CD4-positive, CD25-positive, alpha-beta regulatory T cell (primary cell): ENCODE results near the gene WWOX. TPM values are rescaled to one million over a fixed set of nuclear protein-coding genes. Genes with fewer than 3 reads are reported as not detected.

Experiments
- ATAC-seq, 2 donors: fragments of 150-1000 bp; cut with Tn5 transposase; one replicate each; pipeline ENCODE4 v1.10.0; 2021; ENCODE audit warnings: low read depth in 2 of 2, moderate number of reproducible peaks in 2 of 2, moderate library complexity in 1 of 2
- DNase-seq, 3 donors: peaks; one replicate each; pipeline versions ENCODE4 v3.0.0 to v3.0.0-alpha.2; 2012 to 2022; ENCODE audit warnings: mixed read lengths in 1 of 3
- H3K27ac ChIP-seq: one replicate; pipeline ENCODE4 v1.7.0; 2013; ENCODE audit warnings: mild to moderate bottlenecking, low read length; ENCODE audit not compliant: insufficient read depth, poor library complexity, severe bottlenecking
- H3K27me3 ChIP-seq: one replicate; pipeline ENCODE4 v1.7.0; 2013; ENCODE audit warnings: low read length; ENCODE audit not compliant: control insufficient read depth, insufficient read depth
- H3K36me3 ChIP-seq: one replicate; pipeline ENCODE4 v1.7.0; 2013; ENCODE audit warnings: mild to moderate bottlenecking, low read length, moderate library complexity; ENCODE audit not compliant: control insufficient read depth, insufficient read depth
- H3K4me1 ChIP-seq: 2 replicates; pipeline ENCODE4 v1.7.0; 2013; ENCODE audit warnings: mild to moderate bottlenecking, low read length; ENCODE audit not compliant: insufficient read depth, control insufficient read depth, poor library complexity, severe bottlenecking
- H3K4me3 ChIP-seq: one replicate; pipeline ENCODE4 v1.7.0; 2013; ENCODE audit warnings: low read depth, mild to moderate bottlenecking, low read length, moderate library complexity
- H3K9me3 ChIP-seq, 2 experiments: 1 replicate in 1 of 2; 2 replicates in 1 of 2; pipeline ENCODE4 v1.7.0; 2013; ENCODE audit warnings: low read length in 2 of 2, mild to moderate bottlenecking in 1 of 2, moderate library complexity in 1 of 2; ENCODE audit not compliant: control insufficient read depth in 2 of 2
- H3K27ac Mint-ChIP-seq, 3 donors: one replicate each; pipeline ENCODE4 v1.8.0; 2020 to 2022; ENCODE audit warnings: mild to moderate bottlenecking in 3 of 3, mixed read lengths in 3 of 3, moderate library complexity in 2 of 3
- H3K27me3 Mint-ChIP-seq: one replicate; pipeline ENCODE4 v1.8.0; 2022; ENCODE audit warnings: mild to moderate bottlenecking, mixed read lengths
- H3K36me3 Mint-ChIP-seq: one replicate; pipeline ENCODE4 v1.8.0; 2020; ENCODE audit warnings: mixed read lengths
- H3K4me1 Mint-ChIP-seq, 4 donors: one replicate each; pipeline ENCODE4 v1.8.0; 2020 to 2022; ENCODE audit warnings: mixed read lengths in 4 of 4, mild to moderate bottlenecking in 1 of 4
- H3K4me3 Mint-ChIP-seq, 4 donors: one replicate each; pipeline ENCODE4 v1.8.0; 2020 to 2022; ENCODE audit warnings: mild to moderate bottlenecking in 4 of 4, mixed read lengths in 4 of 4, moderate library complexity in 3 of 4
- H3K9me3 Mint-ChIP-seq, 7 donors: one replicate each; pipeline ENCODE4 v1.8.0; 2020 to 2022; ENCODE audit warnings: mixed read lengths in 7 of 7, mild to moderate bottlenecking in 3 of 7, moderate library complexity in 2 of 7
- polyA plus RNA-seq, 4 donors: library from polyadenylated mRNA; unstranded; fragments of 300-500 nt; fragmentation: Illumina TruSeq; gene quantifications; one replicate each; pipeline ENCODE4 v1.2.3, GENCODE V29; 2021
- total RNA-seq: library from RNA; stranded (reverse); gene quantifications from one replicate; pipeline ENCODE4 v1.2.3, GENCODE V29; 2022

WWOX gene
- total and polyA plus RNA-seq, 5 donors from 2014 or later = 10.3 to 18.6 (median 12.8) TPM

DNA sequence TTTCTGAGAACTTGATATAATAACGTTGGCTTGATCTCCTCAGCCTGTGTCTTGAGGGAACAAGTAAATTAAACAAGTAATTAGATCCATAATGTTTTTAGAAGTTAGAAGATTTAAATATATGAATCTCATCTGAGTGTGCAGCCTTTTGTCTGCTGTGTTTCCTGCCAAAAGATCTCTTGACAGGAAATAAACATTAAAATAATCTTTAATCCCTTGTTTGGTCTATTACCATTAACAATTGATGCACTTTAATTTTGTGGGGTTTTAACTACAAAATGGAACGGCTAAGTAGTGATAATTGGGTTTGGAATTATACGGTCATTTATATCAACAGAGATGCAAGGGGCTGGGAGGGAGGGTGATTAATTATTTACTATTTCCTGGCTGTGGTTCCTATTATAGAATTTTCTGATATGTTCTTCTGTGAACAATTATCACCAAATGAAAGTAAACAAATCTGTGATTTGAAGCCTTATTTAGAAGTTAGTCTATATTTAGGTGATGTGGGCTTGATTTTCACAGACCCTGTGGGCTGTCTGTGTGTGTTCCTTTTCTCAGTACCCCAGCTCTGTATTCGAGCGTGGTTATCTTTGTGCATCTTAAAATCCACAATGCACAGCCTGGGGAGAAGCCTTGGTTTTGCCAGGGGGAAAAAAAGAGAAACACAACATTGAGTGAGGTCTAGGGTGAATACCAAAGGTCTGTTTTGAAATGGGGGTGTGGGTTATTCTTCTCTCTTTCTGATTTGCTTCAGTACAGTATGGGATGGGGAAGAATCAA, 556.1 kb downstream of the WWOX start:
- H3K4me1 Mint-ChIP-seq = peaks cover 5 to 16% (median 9%) of the 10 kb centered on the region in 4 donors
- H3K9me3 ChIP-seq = no peaks in the 10 kb centered on the region
- peaks cover 4% of the 10 kb centered on the region for H3K4me1 ChIP-seq
- no peak overlapping the region for H3K27ac ChIP-seq
- H3K4me3 ChIP-seq = no peak overlapping the region
- H3K36me3 Mint-ChIP-seq = no peaks in the 10 kb centered on the region
- no peak for DNase-seq
- H3K9me3 Mint-ChIP-seq = no peaks in the 10 kb centered on the region
- H3K27me3 Mint-ChIP-seq = no peaks in the 10 kb centered on the region
- peak in 1 of 2 donors; percentile 11 for ATAC-seq
- peak overlapping the region; percentile 7 to 66 (median 64) for H3K27ac Mint-ChIP-seq
- H3K36me3 ChIP-seq = no peaks in the 10 kb centered on the region
- no peaks in the 10 kb centered on the region for H3K27me3 ChIP-seq
- no peak overlapping the region for H3K4me3 Mint-ChIP-seq

DNA sequence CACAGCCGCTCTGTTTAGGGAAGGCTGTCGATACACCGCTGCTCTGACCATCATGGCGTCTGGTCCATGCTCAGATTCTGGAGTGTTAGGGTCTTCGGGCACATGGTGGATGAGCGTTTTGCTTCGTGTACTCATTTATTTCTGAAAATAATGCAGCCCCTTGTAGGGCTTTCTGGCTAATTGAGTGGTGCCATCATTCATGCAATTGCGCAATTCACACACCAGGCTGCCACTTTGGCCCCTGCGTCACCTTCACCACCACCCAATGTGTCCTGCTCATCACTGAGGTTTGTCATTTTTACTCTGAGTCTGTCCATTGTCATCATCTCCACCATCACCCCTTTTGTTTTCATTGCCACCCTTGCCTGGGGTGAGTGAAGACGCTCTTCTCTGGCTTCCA, 557.4 kb downstream of the WWOX start:
- no peaks in the 10 kb centered on the region for H3K27me3 ChIP-seq
- H3K27ac Mint-ChIP-seq = no peak overlapping the region
- ATAC-seq (no peak), DNase-seq (no peak)
- no peaks in the 10 kb centered on the region for H3K36me3 Mint-ChIP-seq
- H3K4me3 Mint-ChIP-seq = no peak overlapping the region
- H3K27me3 Mint-ChIP-seq = no peaks in the 10 kb centered on the region
- no peak overlapping the region for H3K27ac ChIP-seq
- H3K9me3 ChIP-seq = no peaks in the 10 kb centered on the region
- no peaks in the 10 kb centered on the region for H3K36me3 ChIP-seq
- no peak overlapping the region for H3K4me3 ChIP-seq
- H3K4me1 Mint-ChIP-seq = peaks cover 5 to 16% (median 9%) of the 10 kb centered on the region in 4 donors
- no peaks in the 10 kb centered on the region for H3K9me3 Mint-ChIP-seq
- H3K4me1 ChIP-seq = peaks cover 4% of the 10 kb centered on the region

GRCh38 chr16:78659216-78659615, 559.8 kb downstream of the WWOX start:
- no peaks in the 10 kb centered on the region for H3K9me3 Mint-ChIP-seq
- no peak for ATAC-seq
- no peak overlapping the region for H3K4me3 Mint-ChIP-seq
- no peak for DNase-seq
- H3K27ac Mint-ChIP-seq = no peak overlapping the region
- no peaks in the 10 kb centered on the region for H3K27me3 Mint-ChIP-seq
- H3K36me3 Mint-ChIP-seq = no peaks in the 10 kb centered on the region
- H3K4me3 ChIP-seq = no peak overlapping the region
- H3K27ac ChIP-seq = no peak overlapping the region
- H3K36me3 ChIP-seq = no peaks in the 10 kb centered on the region
- H3K4me1 Mint-ChIP-seq = peaks cover 5 to 16% (median 9%) of the 10 kb centered on the region in 4 donors
- peaks cover 4% of the 10 kb centered on the region for H3K4me1 ChIP-seq
- no peaks in the 10 kb centered on the region for H3K9me3 ChIP-seq
- H3K27me3 ChIP-seq = no peaks in the 10 kb centered on the region

DNA sequence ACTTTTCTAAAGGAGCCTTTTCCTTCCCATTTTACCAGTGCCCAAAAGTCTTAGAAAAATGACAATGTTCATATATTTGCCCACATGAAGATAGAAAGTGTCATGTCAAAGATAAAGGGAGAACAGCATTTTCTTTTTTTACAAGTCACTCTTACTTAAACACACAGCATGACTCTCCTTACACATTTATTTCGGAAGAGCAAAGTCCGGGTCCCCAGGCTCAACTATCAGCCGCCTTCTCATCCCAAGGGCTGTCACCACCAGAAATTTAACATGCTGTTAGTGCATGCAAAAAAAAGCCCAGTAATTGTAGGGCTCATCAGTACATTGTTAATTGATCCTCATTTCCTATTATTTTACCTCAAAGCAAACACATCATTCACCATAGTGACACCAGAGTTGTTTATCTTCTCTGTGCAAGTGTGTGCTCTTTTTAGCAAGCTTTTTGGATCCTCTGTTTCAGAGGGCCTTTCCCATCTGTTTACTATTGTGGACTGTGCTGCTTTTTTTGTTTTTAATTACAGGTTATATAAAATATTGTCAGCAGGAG, 560.3 kb downstream of the WWOX start:
- DNase-seq (no peak), ATAC-seq (no peak)
- H3K27me3 ChIP-seq = no peaks in the 10 kb centered on the region
- H3K36me3 ChIP-seq = no peaks in the 10 kb centered on the region
- H3K27ac ChIP-seq = no peak overlapping the region
- Mint-ChIP-seq H3K27ac (no peak overlapping the region), H3K4me1 (peaks cover 5 to 16% (median 9%) of the 10 kb centered on the region in 4 donors), H3K9me3 (no peaks in the 10 kb centered on the region), H3K4me3 (no peak overlapping the region), H3K36me3 (no peaks in the 10 kb centered on the region), H3K27me3 (no peaks in the 10 kb centered on the region)
- H3K4me1 ChIP-seq = peaks cover 4% of the 10 kb centered on the region
- no peaks in the 10 kb centered on the region for H3K9me3 ChIP-seq
- no peak overlapping the region for H3K4me3 ChIP-seq

DNA sequence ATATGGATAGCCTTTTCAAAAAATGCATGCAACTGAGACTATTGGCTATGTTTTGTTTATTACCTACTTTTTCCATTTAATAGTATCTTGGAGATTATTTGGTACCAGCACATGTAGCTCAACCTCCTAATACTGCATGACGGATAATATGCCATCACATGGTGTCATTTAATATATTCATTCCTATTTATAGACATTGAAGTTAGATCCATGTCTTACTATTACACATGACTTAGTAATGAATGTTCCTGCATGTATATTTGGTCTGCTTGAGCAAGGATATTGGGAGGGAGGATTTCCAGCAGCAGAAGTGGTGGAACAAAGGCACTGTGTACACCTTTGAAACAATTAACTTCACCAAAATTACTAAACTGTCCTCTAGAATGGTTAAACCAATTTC, 561.3 kb downstream of the WWOX start:
- Histone ChIP-seq H3K27me3 (no peaks in the 10 kb centered on the region), H3K4me1 (no peaks in the 10 kb centered on the region), H3K9me3 (no peaks in the 10 kb centered on the region), H3K36me3 (no peaks in the 10 kb centered on the region), H3K27ac (no peak overlapping the region), H3K4me3 (no peak overlapping the region)
- no peak for DNase-seq
- no peaks in the 10 kb centered on the region for H3K27me3 Mint-ChIP-seq
- H3K4me3 Mint-ChIP-seq = no peak overlapping the region
- H3K27ac Mint-ChIP-seq = no peak overlapping the region
- no peak for ATAC-seq
- H3K9me3 Mint-ChIP-seq = no peaks in the 10 kb centered on the region
- no peaks in the 10 kb centered on the region for H3K36me3 Mint-ChIP-seq
- peaks cover 0 to 7% (median under 1%) of the 10 kb centered on the region in 4 donors for H3K4me1 Mint-ChIP-seq

DNA sequence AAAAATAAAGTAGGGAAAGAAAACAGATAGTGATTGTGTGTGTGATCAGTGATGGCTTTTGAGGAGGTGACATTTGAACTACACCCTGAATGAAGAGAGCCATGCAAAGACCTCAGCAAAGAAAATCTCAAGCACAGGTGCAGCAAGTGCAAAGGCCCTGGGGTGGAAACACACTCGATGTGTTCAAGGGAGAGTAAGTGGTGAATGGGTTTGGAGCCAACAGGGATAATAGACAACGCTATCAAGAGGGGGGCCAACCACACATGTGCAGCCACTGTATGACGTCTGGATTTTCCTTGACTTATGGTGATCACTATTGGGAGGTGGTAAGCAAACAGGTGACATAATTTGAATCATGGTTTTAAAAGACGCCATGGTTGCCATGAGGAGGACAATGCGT, 564.2 kb downstream of the WWOX start:
- no peak for ATAC-seq
- Histone ChIP-seq H3K9me3 (no peaks in the 10 kb centered on the region), H3K27me3 (no peaks in the 10 kb centered on the region), H3K27ac (no peak overlapping the region), H3K36me3 (no peaks in the 10 kb centered on the region), H3K4me1 (no peaks in the 10 kb centered on the region), H3K4me3 (no peak overlapping the region)
- peaks cover 0 to 2% (median 0%) of the 10 kb centered on the region in 4 donors for H3K4me1 Mint-ChIP-seq
- no peak overlapping the region for H3K4me3 Mint-ChIP-seq
- no peaks in the 10 kb centered on the region for H3K9me3 Mint-ChIP-seq
- no peak for DNase-seq
- H3K27ac Mint-ChIP-seq = no peak overlapping the region
- H3K27me3 Mint-ChIP-seq = no peaks in the 10 kb centered on the region
- H3K36me3 Mint-ChIP-seq = no peaks in the 10 kb centered on the region

DNA sequence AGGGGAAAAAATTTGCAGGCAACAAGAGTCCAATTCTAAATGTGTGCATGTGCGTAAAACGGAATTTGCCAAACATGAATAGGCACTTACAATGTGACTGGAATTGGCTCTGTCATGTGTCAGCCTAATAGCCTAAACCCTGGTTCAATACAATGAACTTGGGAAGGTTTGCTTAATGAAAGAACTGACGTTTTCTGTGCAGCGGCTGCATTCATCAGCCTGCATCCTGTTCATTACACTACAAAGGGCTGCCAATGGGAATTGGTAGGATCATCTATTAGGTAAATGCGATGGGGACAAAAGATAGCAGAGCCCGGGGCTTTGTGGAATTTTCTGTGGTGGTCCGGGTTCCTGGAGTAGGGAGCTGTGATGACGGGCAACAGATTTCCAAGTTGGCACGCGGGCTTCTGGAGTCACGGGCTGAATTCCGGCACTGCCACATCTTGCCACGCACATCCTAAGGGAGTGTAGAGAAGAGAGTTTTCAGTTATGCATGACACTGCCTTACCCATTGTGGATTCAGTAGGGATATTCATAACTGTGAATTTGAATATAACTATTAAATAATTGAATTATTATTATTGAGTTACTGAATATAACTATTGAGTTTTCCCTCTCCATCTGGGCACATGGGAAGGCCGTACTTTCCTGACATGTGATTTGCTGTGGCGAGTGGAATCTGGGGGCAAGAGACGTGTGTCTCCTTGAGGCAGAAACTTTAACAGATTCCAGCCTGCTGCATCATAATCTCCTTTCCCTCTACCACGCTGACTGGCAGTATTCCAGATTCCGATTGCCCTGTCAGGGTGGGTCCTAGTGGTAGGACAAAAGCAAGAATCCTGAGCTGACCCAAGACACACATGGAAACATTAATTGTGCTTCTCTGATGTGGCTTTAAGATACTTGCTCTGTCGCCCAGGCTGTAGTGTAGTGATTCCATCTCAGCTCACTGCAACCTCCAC, 565.6 kb downstream of the WWOX start:
- H3K9me3 Mint-ChIP-seq = no peaks in the 10 kb centered on the region
- H3K36me3 Mint-ChIP-seq = no peaks in the 10 kb centered on the region
- Histone ChIP-seq H3K4me3 (no peak overlapping the region), H3K9me3 (no peaks in the 10 kb centered on the region), H3K27ac (no peak overlapping the region), H3K36me3 (no peaks in the 10 kb centered on the region), H3K4me1 (no peaks in the 10 kb centered on the region), H3K27me3 (no peaks in the 10 kb centered on the region)
- DNase-seq (no peak), ATAC-seq (no peak)
- H3K4me3 Mint-ChIP-seq = no peak overlapping the region
- H3K27ac Mint-ChIP-seq = no peak overlapping the region
- H3K27me3 Mint-ChIP-seq = no peaks in the 10 kb centered on the region
- peaks cover 0 to 2% (median 0%) of the 10 kb centered on the region in 4 donors for H3K4me1 Mint-ChIP-seq
